ENCODE measurements around the gene RAB3IP.

The RAB3IP gene

DNA sequence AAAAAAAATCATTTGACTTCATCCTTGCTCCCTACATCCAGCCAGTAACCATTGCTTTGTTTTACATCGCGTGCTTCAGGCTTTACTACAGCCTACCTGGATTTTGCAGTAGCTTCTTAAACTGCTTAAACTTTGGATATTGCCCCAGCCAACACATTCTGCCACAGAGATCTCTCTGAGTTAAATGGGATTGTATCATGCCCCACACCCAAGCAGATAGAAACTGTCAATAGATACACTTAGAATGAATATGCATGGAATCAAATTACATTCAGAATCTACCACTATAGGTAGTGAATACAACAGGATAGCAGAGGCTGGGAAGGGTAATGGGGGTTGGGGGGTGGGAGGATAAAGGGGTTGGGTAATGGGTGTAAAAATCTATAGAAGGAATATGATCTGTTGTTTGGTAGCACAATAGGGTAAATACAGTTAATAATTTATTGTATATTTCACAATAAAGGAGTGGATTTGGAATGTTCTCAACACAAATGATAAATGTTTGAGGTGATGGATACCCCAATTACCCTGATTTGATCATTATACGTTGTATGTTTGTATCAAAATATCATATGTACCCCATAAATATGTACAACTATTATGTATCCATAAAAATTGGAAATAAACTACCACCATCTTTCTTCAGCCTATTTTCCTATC, 83.7 kb downstream of the RAB3IP start:
- TF ChIP-seq CTCF (IDR thresholded peaks at IDR 0.05; ENCODE audit: low read depth, low read length): no peak
- no peak for DNase-seq (ENCODE audit: extremely low read depth, low read depth)

DNA sequence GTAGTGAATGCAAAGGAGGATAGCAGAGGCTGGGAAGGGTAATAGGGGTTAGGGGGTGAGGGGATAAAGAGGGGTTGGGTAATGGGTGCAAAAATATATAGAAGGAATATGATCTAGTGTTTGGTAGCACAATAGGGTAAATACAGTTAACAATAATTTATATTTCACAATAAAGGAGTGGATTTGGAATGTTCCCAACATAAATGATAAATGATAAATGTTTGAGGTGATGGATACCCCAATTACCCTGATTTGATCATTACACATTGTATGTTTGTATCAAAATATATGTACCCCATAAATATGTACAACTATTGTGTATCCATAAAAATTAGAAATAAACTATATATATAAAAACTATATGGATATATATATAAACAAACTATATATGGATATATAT, 85.4 kb downstream of the RAB3IP start:
- TF ChIP-seq CTCF (IDR thresholded peaks at IDR 0.05; ENCODE audit: low read depth, low read length): no peak
- DNase-seq (ENCODE audit: extremely low read depth, low read depth): no peak

DNA sequence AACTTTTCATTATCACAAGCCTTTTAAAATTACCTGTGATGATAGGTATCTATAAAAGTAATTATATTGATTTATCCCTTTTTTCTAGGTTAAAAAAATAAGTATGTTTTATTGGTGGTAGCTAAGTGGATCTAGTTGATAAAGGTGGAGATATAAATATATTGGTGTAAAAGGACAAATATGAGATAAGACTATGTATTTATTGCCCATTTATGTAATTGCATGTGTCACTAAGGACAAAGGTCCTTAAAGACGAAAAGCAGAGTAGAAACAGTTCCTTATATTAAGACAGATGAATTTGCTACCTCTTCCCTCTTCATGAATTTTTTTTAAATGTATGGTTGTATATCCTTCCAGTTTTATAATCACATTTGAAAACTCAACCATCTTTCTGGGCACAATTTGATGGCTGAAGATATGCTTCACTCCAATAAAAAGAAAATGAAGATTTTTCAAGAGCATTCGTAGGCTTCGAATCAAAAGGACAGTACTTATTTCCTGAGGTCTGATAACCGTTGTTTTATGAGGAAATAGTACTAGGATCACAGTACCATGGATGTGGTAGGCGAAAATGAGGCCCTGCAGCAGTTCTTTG, 86.4 kb downstream of the RAB3IP start, which contains the start of gene MYRFL:
Gene MYRFL (plus strand): TSS at position 262 of the 595 bp plus-strand sequence. CDS start 291 bp downstream, at position 553.
- DNase-seq (ENCODE audit: extremely low read depth, low read depth): no peak
- no peak for TF ChIP-seq CTCF (IDR thresholded peaks at IDR 0.05; ENCODE audit: low read depth, low read length)

DNA sequence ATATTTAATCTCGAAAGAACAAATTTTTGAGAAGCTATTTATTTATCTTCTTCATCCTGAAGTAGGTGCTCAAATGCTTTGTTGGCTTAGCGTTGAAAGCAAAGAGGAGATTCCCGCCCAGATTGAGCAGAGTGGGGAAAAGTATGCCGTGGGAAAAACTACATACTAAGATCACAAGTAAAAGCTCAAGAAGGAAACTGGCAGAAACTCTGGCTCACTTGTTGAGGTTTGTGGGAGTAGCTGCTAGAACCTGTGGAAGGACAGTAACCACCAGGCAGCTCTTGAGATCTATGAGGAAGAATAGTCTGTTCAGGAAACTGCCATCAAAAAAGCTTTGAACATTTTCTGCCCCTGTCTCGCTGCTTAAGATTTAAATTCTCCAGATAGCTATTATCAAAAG, 90.2 kb downstream of the RAB3IP start:
- no peak for DNase-seq (ENCODE audit: extremely low read depth, low read depth)
- TF ChIP-seq CTCF (IDR thresholded peaks at IDR 0.05; ENCODE audit: low read depth, low read length): no peak

DNA sequence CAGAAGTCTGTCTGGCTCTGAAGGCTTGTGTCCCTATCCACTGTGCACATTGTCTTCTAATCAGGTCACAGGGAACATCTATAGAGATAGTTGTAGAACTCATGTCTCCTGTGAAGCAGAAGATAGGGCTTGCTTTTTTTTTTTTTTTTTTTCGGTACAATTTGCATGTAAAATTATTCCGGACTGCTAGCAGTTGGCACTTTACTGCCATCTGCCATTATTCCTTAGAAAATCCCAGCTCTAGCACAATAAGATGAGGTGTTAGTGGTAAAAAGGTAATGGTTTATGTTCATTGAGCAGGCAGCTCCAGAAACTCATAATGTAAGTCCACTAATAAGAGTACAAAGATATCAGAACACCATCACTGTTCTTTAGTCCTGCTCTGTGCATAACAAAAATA, 95.0 kb downstream of the RAB3IP start:
- TF ChIP-seq CTCF (IDR thresholded peaks at IDR 0.05; ENCODE audit: low read depth, low read length): no peak
- no peak for DNase-seq (ENCODE audit: extremely low read depth, low read depth)

DNA sequence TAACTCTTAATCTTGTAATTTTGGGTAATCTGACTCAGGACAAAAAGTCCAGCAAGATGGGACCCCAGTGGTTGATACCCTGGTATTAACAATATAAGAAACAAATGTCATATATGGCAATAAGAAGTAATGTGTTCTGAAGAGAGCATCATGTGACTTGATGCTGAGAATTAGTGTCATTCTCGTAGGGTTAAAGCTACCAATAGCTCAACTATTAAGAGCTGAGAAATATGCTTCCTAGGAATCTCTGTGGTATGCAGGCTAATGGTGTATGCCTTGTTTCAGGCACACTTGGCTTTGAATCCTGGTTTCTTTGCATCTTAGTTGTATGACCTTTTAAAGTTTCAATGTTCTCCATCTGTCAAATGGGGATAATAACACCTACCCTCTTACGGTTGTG, 95.5 kb downstream of the RAB3IP start:
- no peak for TF ChIP-seq CTCF (IDR thresholded peaks at IDR 0.05; ENCODE audit: low read depth, low read length)
- DNase-seq (ENCODE audit: extremely low read depth, low read depth): no peak

GRCh38 chr12:69834576-69834975, 95.9 kb downstream of the RAB3IP start:
- no peak for TF ChIP-seq CTCF (IDR thresholded peaks at IDR 0.05; ENCODE audit: low read depth, low read length)
- DNase-seq (ENCODE audit: extremely low read depth, low read depth): no peak
